CD4-positive, alpha-beta T cell treated with Interleukin-15 for 1 hour (primary cell): ENCODE results near the gene WDR54.
"Not testable (repeated sequence)": the region's sequence is repeated elsewhere in the genome, so short reads cannot be mapped to it uniquely, and the experiment has no call there.

Experiments
- DNase-seq: peaks from one replicate; pipeline ENCODE4 v3.0.0-alpha.2; 2020

Gene WDR54

GRCh38 chr2:74458132-74458937 lies 36.8 kb downstream of the WDR54 start, which contains the start of gene WBP1:
WBP1 (plus strand) TSS chr2:74458438; CDS start chr2:74458603, 165 bp downstream.
- DNase-seq: peak; percentile 100

GRCh38 chr2:74458938-74459363 lies 37.4 kb downstream of the WDR54 start:
- no peak for DNase-seq

GRCh38 chr2:74459503-74460118 lies 38.1 kb downstream of the WDR54 start:
- DNase-seq: not testable (repeated sequence)

- DNase-seq: not testable (repeated sequence)
These were observed 38.7 kb downstream of the WDR54 start for GRCh38 chr2:74460187-74460586.

- no peak for DNase-seq
These were observed 39.9 kb downstream of the WDR54 start for GRCh38 chr2:74461187-74462053.

- no peak for DNase-seq
These were observed 40.7 kb downstream of the WDR54 start for GRCh38 chr2:74462054-74462785.

- no peak for DNase-seq
These were observed 41.2 kb downstream of the WDR54 start for GRCh38 chr2:74462786-74463105.

GRCh38 chr2:74464406-74464805 lies 42.9 kb downstream of the WDR54 start:
- no peak for DNase-seq

GRCh38 chr2:74470742-74471141 lies 49.2 kb downstream of the WDR54 start:
- DNase-seq: not testable (repeated sequence)

GRCh38 chr2:74471332-74472065 lies 50.0 kb downstream of the WDR54 start:
- no peak for DNase-seq

- DNase-seq: peak; percentile 95
These were observed 50.8 kb downstream of the WDR54 start, which contains the start of gene MRPL53 for GRCh38 chr2:74472086-74472944. MRPL53 (minus strand) TSS chr2:74472680; CDS start chr2:74472660, 20 bp downstream.

GRCh38 chr2:74472945-74473258 lies 51.4 kb downstream of the WDR54 start:
- no peak for DNase-seq

- DNase-seq: no peak
These were observed 53.0 kb downstream of the WDR54 start for GRCh38 chr2:74474481-74474880.

- no peak for DNase-seq
These were observed 53.4 kb downstream of the WDR54 start for GRCh38 chr2:74474899-74475298.
